NT2/D1 (cell line): ENCODE data around the gene AGO3.

Experiments used
- SUZ12 ChIP-seq: IDR thresholded peaks from 2 replicates; pipeline ENCODE4 v1.6.1; 2011; ENCODE audit not compliant: insufficient read length, insufficient read depth; ENCODE audit errors: extremely low read depth
- ZNF274 ChIP-seq: IDR thresholded peaks from 2 replicates; pipeline ENCODE4 v1.6.1; 2011; ENCODE audit warnings: mild to moderate bottlenecking, low read depth, low read length

DNA sequence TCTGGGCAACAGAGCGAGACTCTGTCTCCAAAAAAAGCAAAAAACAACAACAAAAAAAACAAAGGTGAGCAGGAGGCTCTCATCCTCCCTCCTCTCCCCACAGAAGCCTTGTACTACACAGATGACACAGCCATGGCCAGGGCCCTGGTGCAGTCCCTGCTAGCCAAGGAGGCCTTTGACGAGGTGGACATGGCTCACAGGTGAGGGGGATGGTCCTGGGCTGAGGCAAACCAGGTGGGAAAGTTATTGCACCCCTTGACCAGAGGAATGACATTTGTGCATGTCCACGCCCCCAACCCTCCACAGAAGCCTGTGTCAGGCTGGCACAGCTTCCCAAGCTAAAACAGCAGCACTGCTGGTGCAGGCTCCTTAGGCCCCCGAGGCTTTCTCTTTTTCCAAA, 160.2 kb downstream of the AGO3 start:
- TF ChIP-seq SUZ12 (no peak), ZNF274 (no peak)
